ENCODE results near the gene AUTS2. TPM values are rescaled to one million over a fixed set of nuclear protein-coding genes. Genes with fewer than 3 reads are reported as not detected.

AUTS2 gene
- total and polyA plus RNA-seq, 2 experiments from 2014 or later, result 32.0 to 91.0 TPM

DNA sequence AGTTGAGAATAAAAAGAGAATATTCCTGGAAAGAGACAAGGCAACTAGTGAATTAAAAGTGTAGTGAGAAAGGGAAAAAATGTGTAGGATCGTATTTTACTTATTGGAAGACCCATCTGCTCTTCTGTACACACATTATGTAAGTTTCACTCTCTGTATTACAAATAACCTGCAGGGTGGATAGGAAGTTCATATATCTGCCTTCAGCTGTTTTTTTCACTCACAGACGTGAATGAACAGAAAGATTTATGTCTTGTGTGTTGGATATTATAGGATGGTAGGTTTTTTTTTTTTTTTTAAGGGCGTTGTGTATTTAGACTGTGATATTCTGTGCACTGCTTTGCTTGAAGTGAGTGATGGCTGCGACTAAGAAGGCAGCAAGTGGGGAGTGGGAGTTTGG is 266.5 kb downstream of the AUTS2 start:
- no peak overlapping the region for H3K27ac Mint-ChIP-seq
- no peak for TF ChIP-seq EZH2 (IDR thresholded peaks at IDR 0.05; ENCODE audit: low read depth, unreplicated experiment)
- TF ChIP-seq, protein P1, sequence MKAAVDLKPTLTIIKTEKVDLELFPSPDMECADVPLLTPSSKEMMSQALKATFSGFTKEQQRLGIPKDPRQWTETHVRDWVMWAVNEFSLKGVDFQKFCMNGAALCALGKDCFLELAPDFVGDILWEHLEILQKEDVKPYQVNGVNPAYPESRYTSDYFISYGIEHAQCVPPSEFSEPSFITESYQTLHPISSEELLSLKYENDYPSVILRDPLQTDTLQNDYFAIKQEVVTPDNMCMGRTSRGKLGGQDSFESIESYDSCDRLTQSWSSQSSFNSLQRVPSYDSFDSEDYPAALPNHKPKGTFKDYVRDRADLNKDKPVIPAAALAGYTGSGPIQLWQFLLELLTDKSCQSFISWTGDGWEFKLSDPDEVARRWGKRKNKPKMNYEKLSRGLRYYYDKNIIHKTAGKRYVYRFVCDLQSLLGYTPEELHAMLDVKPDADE (IDR thresholded peaks at IDR 0.05), result no peak
- no peak for TF ChIP-seq CREB1 (CRISPR knock-in tag; IDR thresholded peaks at IDR 0.05; ENCODE audit: low read depth)
- TF ChIP-seq POLR2AphosphoS5 (IDR thresholded peaks at IDR 0.05; ENCODE audit: low read depth), result no peak
- TF ChIP-seq ZNF114 (CRISPR knock-in tag; IDR thresholded peaks at IDR 0.05), result no peak
- DNase-seq (ENCODE audit: low spot score) (no peak), ATAC-seq (no peak)
- Histone ChIP-seq H3K9me2 (ENCODE audit: insufficient read depth) (no peaks in the 10 kb centered on the region), H3K36me3 (ENCODE audit: insufficient read depth) (no peaks in the 10 kb centered on the region), H4K20me1 (replicated peaks; ENCODE audit: insufficient read depth) (no peaks in the 10 kb centered on the region), H3K4me1 (ENCODE audit: insufficient read depth) (peaks cover 25% of the 10 kb centered on the region), H3F3A (replicated peaks; ENCODE audit: low read depth) (no peaks in the 10 kb centered on the region), H3K79me2 (replicated peaks; ENCODE audit: insufficient read depth) (no peaks in the 10 kb centered on the region), H3K4me3 (no peak overlapping the region), H2AFZ (no peak overlapping the region), H3K27ac (ENCODE audit: low read depth) (no peak overlapping the region), H3K4me2 (no peak overlapping the region), H3K27me3 (ENCODE audit: insufficient read depth) (no peaks in the 10 kb centered on the region)
- H3K4me3 Mint-ChIP-seq, result no peak overlapping the region
- peaks cover 25% of the 10 kb centered on the region for H3K4me1 Mint-ChIP-seq
- H3K9me3 Mint-ChIP-seq, result no peaks in the 10 kb centered on the region
- H3K36me3 Mint-ChIP-seq (ENCODE audit: low read depth), result no peaks in the 10 kb centered on the region
- no peaks in the 10 kb centered on the region for H3K27me3 Mint-ChIP-seq (ENCODE audit: insufficient read depth, low read depth, poor library complexity)

DNA sequence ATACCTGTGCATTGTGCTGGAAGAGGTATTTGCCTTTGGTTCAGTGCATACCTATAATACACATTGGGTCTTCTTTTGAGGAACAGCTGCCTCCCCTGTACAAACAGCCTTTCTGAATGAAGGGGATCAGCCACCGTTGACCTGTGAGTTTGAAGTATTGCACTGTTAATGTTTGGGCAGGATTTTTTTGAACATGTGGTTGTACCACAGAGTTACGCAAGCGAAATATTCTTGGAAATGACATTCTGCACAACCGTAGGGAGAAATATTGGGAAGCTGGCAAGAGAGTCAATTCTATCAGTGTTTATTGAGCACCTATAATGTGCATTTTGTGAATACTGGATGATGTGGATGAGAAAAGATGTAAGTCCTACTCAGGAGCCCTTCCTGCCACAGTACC is 270.6 kb downstream of the AUTS2 start:
- Histone ChIP-seq H3K27me3 (ENCODE audit: insufficient read depth) (no peaks in the 10 kb centered on the region), H3K79me2 (replicated peaks; ENCODE audit: insufficient read depth) (no peaks in the 10 kb centered on the region), H3K4me2 (no peak overlapping the region), H3K4me3 (no peak overlapping the region), H3K4me1 (ENCODE audit: insufficient read depth) (peaks cover 5% of the 10 kb centered on the region; the same call in 1 of the 2 replicates), H3K9me2 (ENCODE audit: insufficient read depth) (no peaks in the 10 kb centered on the region; the same call in 1 of the 2 replicates), H4K20me1 (replicated peaks; ENCODE audit: insufficient read depth) (no peaks in the 10 kb centered on the region), H2AFZ (no peak overlapping the region), H3K27ac (ENCODE audit: low read depth) (no peak overlapping the region), H3K36me3 (ENCODE audit: insufficient read depth) (no peaks in the 10 kb centered on the region), H3F3A (replicated peaks; ENCODE audit: low read depth) (no peaks in the 10 kb centered on the region)
- ATAC-seq, result no peak
- Mint-ChIP-seq H3K9me3 (no peaks in the 10 kb centered on the region), H3K4me3 (no peak overlapping the region), H3K36me3 (ENCODE audit: low read depth) (no peaks in the 10 kb centered on the region), H3K4me1 (no peaks in the 10 kb centered on the region; the same call in 2 of the 3 replicates), H3K27ac (no peak overlapping the region), H3K27me3 (ENCODE audit: insufficient read depth, low read depth, poor library complexity) (peaks cover under 1% of the 10 kb centered on the region)
- DNase-seq (ENCODE audit: low spot score), result no peak
- TF ChIP-seq POLR2AphosphoS5 (IDR thresholded peaks at IDR 0.05; ENCODE audit: low read depth) (no peak), JUNB (IDR thresholded peaks at IDR 0.05; ENCODE audit: unreplicated experiment) (no peak), EZH2 (IDR thresholded peaks at IDR 0.05; ENCODE audit: low read depth, unreplicated experiment) (no peak), NANOG (IDR thresholded peaks at IDR 0.05; ENCODE audit: borderline replicate concordance) (no peak), EZH2phosphoT487 (IDR thresholded peaks at IDR 0.05; ENCODE audit: unreplicated experiment) (no peak), ZNF331 (CRISPR knock-in tag; IDR thresholded peaks at IDR 0.05; ENCODE audit: low read depth) (no peak), ZNF114 (CRISPR knock-in tag; IDR thresholded peaks at IDR 0.05) (no peak)
- TF ChIP-seq, protein P2, sequence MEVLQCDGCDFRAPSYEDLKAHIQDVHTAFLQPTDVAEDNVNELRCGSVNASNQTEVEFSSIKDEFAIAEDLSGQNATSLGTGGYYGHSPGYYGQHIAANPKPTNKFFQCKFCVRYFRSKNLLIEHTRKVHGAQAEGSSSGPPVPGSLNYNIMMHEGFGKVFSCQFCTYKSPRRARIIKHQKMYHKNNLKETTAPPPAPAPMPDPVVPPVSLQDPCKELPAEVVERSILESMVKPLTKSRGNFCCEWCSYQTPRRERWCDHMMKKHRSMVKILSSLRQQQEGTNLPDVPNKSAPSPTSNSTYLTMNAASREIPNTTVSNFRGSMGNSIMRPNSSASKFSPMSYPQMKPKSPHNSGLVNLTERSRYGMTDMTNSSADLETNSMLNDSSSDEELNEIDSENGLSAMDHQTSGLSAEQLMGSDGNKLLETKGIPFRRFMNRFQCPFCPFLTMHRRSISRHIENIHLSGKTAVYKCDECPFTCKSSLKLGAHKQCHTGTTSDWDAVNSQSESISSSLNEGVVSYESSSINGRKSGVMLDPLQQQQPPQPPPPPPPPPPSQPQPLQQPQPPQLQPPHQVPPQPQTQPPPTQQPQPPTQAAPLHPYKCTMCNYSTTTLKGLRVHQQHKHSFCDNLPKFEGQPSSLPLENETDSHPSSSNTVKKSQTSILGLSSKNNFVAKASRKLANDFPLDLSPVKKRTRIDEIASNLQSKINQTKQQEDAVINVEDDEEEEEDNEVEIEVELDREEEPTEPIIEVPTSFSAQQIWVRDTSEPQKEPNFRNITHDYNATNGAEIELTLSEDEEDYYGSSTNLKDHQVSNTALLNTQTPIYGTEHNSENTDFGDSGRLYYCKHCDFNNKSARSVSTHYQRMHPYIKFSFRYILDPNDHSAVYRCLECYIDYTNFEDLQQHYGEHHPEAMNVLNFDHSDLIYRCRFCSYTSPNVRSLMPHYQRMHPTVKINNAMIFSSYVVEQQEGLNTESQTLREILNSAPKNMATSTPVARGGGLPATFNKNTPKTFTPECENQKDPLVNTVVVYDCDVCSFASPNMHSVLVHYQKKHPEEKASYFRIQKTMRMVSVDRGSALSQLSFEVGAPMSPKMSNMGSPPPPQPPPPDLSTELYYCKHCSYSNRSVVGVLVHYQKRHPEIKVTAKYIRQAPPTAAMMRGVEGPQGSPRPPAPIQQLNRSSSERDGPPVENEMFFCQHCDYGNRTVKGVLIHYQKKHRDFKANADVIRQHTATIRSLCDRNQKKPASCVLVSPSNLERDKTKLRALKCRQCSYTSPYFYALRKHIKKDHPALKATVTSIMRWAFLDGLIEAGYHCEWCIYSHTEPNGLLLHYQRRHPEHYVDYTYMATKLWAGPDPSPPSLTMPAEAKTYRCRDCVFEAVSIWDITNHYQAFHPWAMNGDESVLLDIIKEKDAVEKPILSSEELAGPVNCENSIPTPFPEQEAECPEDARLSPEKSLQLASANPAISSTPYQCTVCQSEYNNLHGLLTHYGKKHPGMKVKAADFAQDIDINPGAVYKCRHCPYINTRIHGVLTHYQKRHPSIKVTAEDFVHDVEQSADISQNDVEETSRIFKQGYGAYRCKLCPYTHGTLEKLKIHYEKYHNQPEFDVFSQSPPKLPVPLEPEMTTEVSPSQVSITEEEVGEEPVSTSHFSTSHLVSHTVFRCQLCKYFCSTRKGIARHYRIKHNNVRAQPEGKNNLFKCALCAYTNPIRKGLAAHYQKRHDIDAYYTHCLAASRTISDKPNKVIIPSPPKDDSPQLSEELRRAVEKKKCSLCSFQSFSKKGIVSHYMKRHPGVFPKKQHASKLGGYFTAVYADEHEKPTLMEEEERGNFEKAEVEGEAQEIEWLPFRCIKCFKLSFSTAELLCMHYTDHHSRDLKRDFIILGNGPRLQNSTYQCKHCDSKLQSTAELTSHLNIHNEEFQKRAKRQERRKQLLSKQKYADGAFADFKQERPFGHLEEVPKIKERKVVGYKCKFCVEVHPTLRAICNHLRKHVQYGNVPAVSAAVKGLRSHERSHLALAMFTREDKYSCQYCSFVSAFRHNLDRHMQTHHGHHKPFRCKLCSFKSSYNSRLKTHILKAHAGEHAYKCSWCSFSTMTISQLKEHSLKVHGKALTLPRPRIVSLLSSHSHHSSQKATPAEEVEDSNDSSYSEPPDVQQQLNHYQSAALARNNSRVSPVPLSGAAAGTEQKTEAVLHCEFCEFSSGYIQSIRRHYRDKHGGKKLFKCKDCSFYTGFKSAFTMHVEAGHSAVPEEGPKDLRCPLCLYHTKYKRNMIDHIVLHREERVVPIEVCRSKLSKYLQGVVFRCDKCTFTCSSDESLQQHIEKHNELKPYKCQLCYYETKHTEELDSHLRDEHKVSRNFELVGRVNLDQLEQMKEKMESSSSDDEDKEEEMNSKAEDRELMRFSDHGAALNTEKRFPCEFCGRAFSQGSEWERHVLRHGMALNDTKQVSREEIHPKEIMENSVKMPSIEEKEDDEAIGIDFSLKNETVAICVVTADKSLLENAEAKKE (CRISPR knock-in tag; IDR thresholded peaks at IDR 0.05), result no peak
- TF ChIP-seq, protein P3, sequence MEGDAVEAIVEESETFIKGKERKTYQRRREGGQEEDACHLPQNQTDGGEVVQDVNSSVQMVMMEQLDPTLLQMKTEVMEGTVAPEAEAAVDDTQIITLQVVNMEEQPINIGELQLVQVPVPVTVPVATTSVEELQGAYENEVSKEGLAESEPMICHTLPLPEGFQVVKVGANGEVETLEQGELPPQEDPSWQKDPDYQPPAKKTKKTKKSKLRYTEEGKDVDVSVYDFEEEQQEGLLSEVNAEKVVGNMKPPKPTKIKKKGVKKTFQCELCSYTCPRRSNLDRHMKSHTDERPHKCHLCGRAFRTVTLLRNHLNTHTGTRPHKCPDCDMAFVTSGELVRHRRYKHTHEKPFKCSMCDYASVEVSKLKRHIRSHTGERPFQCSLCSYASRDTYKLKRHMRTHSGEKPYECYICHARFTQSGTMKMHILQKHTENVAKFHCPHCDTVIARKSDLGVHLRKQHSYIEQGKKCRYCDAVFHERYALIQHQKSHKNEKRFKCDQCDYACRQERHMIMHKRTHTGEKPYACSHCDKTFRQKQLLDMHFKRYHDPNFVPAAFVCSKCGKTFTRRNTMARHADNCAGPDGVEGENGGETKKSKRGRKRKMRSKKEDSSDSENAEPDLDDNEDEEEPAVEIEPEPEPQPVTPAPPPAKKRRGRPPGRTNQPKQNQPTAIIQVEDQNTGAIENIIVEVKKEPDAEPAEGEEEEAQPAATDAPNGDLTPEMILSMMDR (conservative IDR thresholded peaks at IDR 0.05; ENCODE audit: low read depth in 2 of 2), result no peak

Data from GM23338 (cell line).